ENCODE results near the gene PIEZO1. TPM values are rescaled to one million over a fixed set of nuclear protein-coding genes. Genes with fewer than 3 reads are reported as not detected.

Gene PIEZO1
- total RNA-seq, 1 donor from 2014 or later = 160 TPM

- no peak for TF ChIP-seq CTCF (IDR thresholded peaks at IDR 0.05; ENCODE audit: unreplicated experiment)
- H3K4me3 Mint-ChIP-seq = no peak overlapping the region
- no peaks in the 10 kb centered on the region for H3K9me3 Mint-ChIP-seq
- H3K27me3 Mint-ChIP-seq (ENCODE audit: low read depth) = peaks cover 66% of the 10 kb centered on the region
- no peaks in the 10 kb centered on the region for H3K36me3 Mint-ChIP-seq
- no peak overlapping the region for H3K27ac Mint-ChIP-seq
- no peak for DNase-seq (ENCODE audit: low spot score in 2 of 2, unreplicated experiment in 2 of 2)
- peaks cover 9% of the 10 kb centered on the region for H3K4me1 Mint-ChIP-seq
These were observed 97.8 kb downstream of the PIEZO1 start for GRCh38 chr16:88687254-88687576.

- Mint-ChIP-seq H3K27me3 (ENCODE audit: low read depth) (peaks cover 72% of the 10 kb centered on the region), H3K27ac (no peak within 1 kb of the TSS), H3K9me3 (no peaks in the 10 kb centered on the region), H3K4me1 (peaks cover 9% of the 10 kb centered on the region), H3K36me3 (no peaks in the 10 kb centered on the region), H3K4me3 (peak within 1 kb of the TSS; percentile 66)
- peak; percentile 67 to 82 for DNase-seq (ENCODE audit: low spot score in 2 of 2, unreplicated experiment in 2 of 2)
- no peak for TF ChIP-seq CTCF (IDR thresholded peaks at IDR 0.05; ENCODE audit: unreplicated experiment)
These were observed 98.4 kb downstream of the PIEZO1 start, which contains the start of gene SNAI3 for GRCh38 chr16:88686439-88687253. SNAI3 (minus strand) TSS chr16:88686507; CDS start chr16:88686406, 101 bp downstream.

- no peak overlapping the region for H3K27ac Mint-ChIP-seq
- H3K4me3 Mint-ChIP-seq = peak overlapping the region; percentile 66
- DNase-seq (ENCODE audit: low spot score in 2 of 2, unreplicated experiment in 2 of 2) = peak in 1 of 2 experiments; percentile 56
- H3K4me1 Mint-ChIP-seq = peaks cover 9% of the 10 kb centered on the region
- no peaks in the 10 kb centered on the region for H3K9me3 Mint-ChIP-seq
- TF ChIP-seq CTCF (IDR thresholded peaks at IDR 0.05; ENCODE audit: unreplicated experiment) = no peak
- H3K27me3 Mint-ChIP-seq (ENCODE audit: low read depth) = peaks cover 75% of the 10 kb centered on the region
- no peaks in the 10 kb centered on the region for H3K36me3 Mint-ChIP-seq
These were observed 99.0 kb downstream of the PIEZO1 start for GRCh38 chr16:88686062-88686438.

GRCh38 chr16:88685156-88686061 lies 99.6 kb downstream of the PIEZO1 start:
- Mint-ChIP-seq H3K9me3 (no peaks in the 10 kb centered on the region), H3K27ac (no peak overlapping the region), H3K27me3 (ENCODE audit: low read depth) (peaks cover 73% of the 10 kb centered on the region), H3K4me1 (peaks cover 9% of the 10 kb centered on the region), H3K36me3 (no peaks in the 10 kb centered on the region), H3K4me3 (peak overlapping the region; percentile 66)
- no peak for DNase-seq (ENCODE audit: low spot score in 2 of 2, unreplicated experiment in 2 of 2)
- peak; percentile 55 for TF ChIP-seq CTCF (IDR thresholded peaks at IDR 0.05; ENCODE audit: unreplicated experiment)

GRCh38 chr16:88684569-88685155 lies 100.4 kb downstream of the PIEZO1 start:
- no peak for DNase-seq (ENCODE audit: low spot score in 2 of 2, unreplicated experiment in 2 of 2)
- no peak overlapping the region for H3K27ac Mint-ChIP-seq
- H3K4me1 Mint-ChIP-seq = peaks cover 9% of the 10 kb centered on the region
- no peaks in the 10 kb centered on the region for H3K9me3 Mint-ChIP-seq
- no peak for TF ChIP-seq CTCF (IDR thresholded peaks at IDR 0.05; ENCODE audit: unreplicated experiment)
- peaks cover 69% of the 10 kb centered on the region for H3K27me3 Mint-ChIP-seq (ENCODE audit: low read depth)
- H3K36me3 Mint-ChIP-seq = no peaks in the 10 kb centered on the region
- H3K4me3 Mint-ChIP-seq = no peak overlapping the region
